ENCODE data around the gene RGS9BP. TPM values are rescaled to one million over a fixed set of nuclear protein-coding genes. Genes with fewer than 3 reads are reported as not detected.

RGS9BP gene
- total RNA-seq, 4 donors from 2014 or later, result 1.5 to 5.5 (median 3.9) TPM

- Histone ChIP-seq H3K4me3 (peak overlapping the region; percentile 24 to 95 (median 82)), H3K36me3 (peaks cover 0 to 7% (median 0%) of the 10 kb centered on the region in 4 donors), H3K9me3 (no peaks in the 10 kb centered on the region), H3K27me3 (peaks cover 0 to 13% (median 0%) of the 10 kb centered on the region in 4 donors), H3K27ac (replicated peaks in 1 of 4) (no peak overlapping the region), H3K4me1 (peaks cover 36 to 71% (median 52%) of the 10 kb centered on the region in 4 donors)
- DNase-seq (ENCODE audit: extremely low spot score), result no peak
- WGBS, result 84% methylated on average over 10 of the region's 10 CpGs
- intact Hi-C loops (cut with DNase I), result no loop called here
- TF ChIP-seq POLR2A (IDR thresholded peaks at IDR 0.05; ENCODE audit: low read depth), result no peak
- no peak for TF ChIP-seq EP300 (IDR thresholded peaks at IDR 0.05)
- TF ChIP-seq POLR2AphosphoS5 (IDR thresholded peaks at IDR 0.05), result no peak
- TF ChIP-seq CTCF (IDR thresholded peaks at IDR 0.05), result no peak
Observed at GRCh38 chr19:32673573-32673972, 2.1 kb upstream of the RGS9BP start.

GRCh38 chr19:32674153-32674930 lies 1.3 kb upstream of the RGS9BP start:
- TF ChIP-seq EP300 (IDR thresholded peaks at IDR 0.05) (no peak), POLR2A (IDR thresholded peaks at IDR 0.05; ENCODE audit: low read depth) (no peak), CTCF (IDR thresholded peaks at IDR 0.05) (no peak), POLR2AphosphoS5 (IDR thresholded peaks at IDR 0.05) (no peak)
- intact Hi-C loops (cut with DNase I), result no loop called here
- Histone ChIP-seq H3K4me1 (peaks cover 35 to 69% (median 51%) of the 10 kb centered on the region in 4 donors), H3K9me3 (no peaks in the 10 kb centered on the region), H3K36me3 (peaks cover 0 to 7% (median 0%) of the 10 kb centered on the region in 4 donors), H3K4me3 (peak overlapping the region; percentile 75 to 96 (median 92)), H3K27me3 (peaks cover 0 to 13% (median 0%) of the 10 kb centered on the region in 4 donors), H3K27ac (replicated peaks in 1 of 4) (peak overlapping the region; percentile 87 to 93 (median 90))
- DNase-seq (ENCODE audit: extremely low spot score), result no peak
- WGBS, result 1% methylated on average over 41 of the region's 67 CpGs

GRCh38 chr19:32674931-32675719 lies 523 bp upstream of the RGS9BP start, which contains the start of gene ANKRD27:
Gene ANKRD27, minus strand, starts transcription at chr19:32675180. Its CDS starts 16,165 bp downstream, at chr19:32659015.
- TF ChIP-seq POLR2A (IDR thresholded peaks at IDR 0.05; ENCODE audit: low read depth), result peak; percentile 49
- no peak for TF ChIP-seq CTCF (IDR thresholded peaks at IDR 0.05)
- TF ChIP-seq POLR2AphosphoS5 (IDR thresholded peaks at IDR 0.05), result peak; percentile 74 to 88
- TF ChIP-seq EP300 (IDR thresholded peaks at IDR 0.05), result no peak
- under 1% methylated on average over 34 of the region's 75 CpGs for WGBS
- peaks cover 0 to 7% (median 0%) of the 10 kb centered on the region in 4 donors for H3K36me3 ChIP-seq
- H3K9me3 ChIP-seq, result no peaks in the 10 kb centered on the region
- peak; percentile 99 for DNase-seq (ENCODE audit: extremely low spot score)
- H3K4me3 ChIP-seq, result peak within 1 kb of the TSS; percentile 75 to 96 (median 92)
- peak within 1 kb of the TSS; percentile 87 to 93 (median 90) for H3K27ac ChIP-seq (replicated peaks in 1 of 4)
- H3K4me1 ChIP-seq, result peaks cover 32 to 61% (median 47%) of the 10 kb centered on the region in 4 donors
- intact Hi-C loops (cut with DNase I), result no loop called here
- peaks cover 0 to 13% (median 0%) of the 10 kb centered on the region in 4 donors for H3K27me3 ChIP-seq

GRCh38 chr19:32676186-32676894 lies 692 bp downstream of the RGS9BP start:
- DNase-seq (ENCODE audit: extremely low spot score), result no peak

More at GRCh38 chr19:32676186-32676894, 692 bp downstream of the RGS9BP start:
- H3K9me3 ChIP-seq, result no peaks in the 10 kb centered on the region
- H3K36me3 ChIP-seq, result peaks cover 0 to 1% (median 0%) of the 10 kb centered on the region in 4 donors
- H3K27ac ChIP-seq (replicated peaks in 1 of 4), result peak overlapping the region; percentile 87 to 93 (median 90)
- WGBS, result 3% methylated on average over 38 of the region's 93 CpGs
- H3K27me3 ChIP-seq, result peaks cover 0 to 13% (median 0%) of the 10 kb centered on the region in 4 donors
- H3K4me3 ChIP-seq, result peak overlapping the region; percentile 75 to 96 (median 92)
- intact Hi-C loops (cut with DNase I), result no loop called here
- peaks cover 28 to 51% (median 47%) of the 10 kb centered on the region in 4 donors for H3K4me1 ChIP-seq
- TF ChIP-seq POLR2AphosphoS5 (IDR thresholded peaks at IDR 0.05), result no peak
- no peak for TF ChIP-seq POLR2A (IDR thresholded peaks at IDR 0.05; ENCODE audit: low read depth)
- TF ChIP-seq EP300 (IDR thresholded peaks at IDR 0.05), result no peak
- TF ChIP-seq CTCF (IDR thresholded peaks at IDR 0.05), result no peak

All from esophagus muscularis mucosa (tissue), 4 donors.